NCI-H1417 (cell line): ENCODE data around the gene S100A1.
A peak's percentile ranks its signal among the peaks of the same experiment; 100 is the strongest.
"Not testable (repeated sequence)": the region's sequence is repeated elsewhere in the genome, so short reads cannot be mapped to it uniquely, and the experiment has no call there.

ENCODE experiments used
- DNase-seq, 3 experiments: peaks; one replicate each; lab custom pipeline; 2025; lab: John Stamatoyannopoulos, UW

The S100A1 gene

GRCh38 chr1:153658400-153659174 lies 30.4 kb downstream of the S100A1 start, which contains the start of gene SNAPIN:
Gene SNAPIN (plus strand): TSS chr1:153658703. CDS start chr1:153658744, 41 bp downstream.
- peak; percentile 93 to 97 (median 94) for DNase-seq

GRCh38 chr1:153659175-153659534 lies 30.9 kb downstream of the S100A1 start:
- no peak for DNase-seq

- no peak for DNase-seq
Measured at GRCh38 chr1:153659656-153660055, 31.4 kb downstream of the S100A1 start.

- peak in 1 of 3 experiments; percentile 49 for DNase-seq
Measured at GRCh38 chr1:153661111-153661708, 33.0 kb downstream of the S100A1 start.

- DNase-seq = peak in 1 of 3 experiments; percentile 16
Measured at GRCh38 chr1:153662269-153662668, 34.0 kb downstream of the S100A1 start.

- no peak for DNase-seq
Measured at GRCh38 chr1:153663211-153663610, 35.0 kb downstream of the S100A1 start.

GRCh38 chr1:153667439-153667838 lies 39.2 kb downstream of the S100A1 start:
- no peak for DNase-seq

- not testable (repeated sequence) for DNase-seq
Measured at GRCh38 chr1:153668672-153669071, 40.4 kb downstream of the S100A1 start.

- DNase-seq = no peak
Measured at GRCh38 chr1:153669606-153670005, 41.4 kb downstream of the S100A1 start.

- DNase-seq = peak in 2 of 3 experiments; percentile 26 to 53
Measured at GRCh38 chr1:153670257-153670858, 42.1 kb downstream of the S100A1 start.

- DNase-seq = peak; percentile 99 to 100 (median 100)
Measured at GRCh38 chr1:153670859-153671627, 42.8 kb downstream of the S100A1 start, which contains the start of gene ILF2. Gene ILF2 (minus strand): TSS chr1:153670993. CDS start chr1:153670922, 71 bp downstream.

- DNase-seq = peak in 2 of 3 experiments; percentile 69 to 84
Measured at GRCh38 chr1:153671628-153672353, 43.6 kb downstream of the S100A1 start.

- DNase-seq = no peak
Measured at GRCh38 chr1:153673511-153673910, 45.3 kb downstream of the S100A1 start.

- DNase-seq = peak; percentile 31 to 71 (median 65)
Measured at GRCh38 chr1:153677718-153678518, 49.7 kb downstream of the S100A1 start.

- DNase-seq = peak in 2 of 3 experiments; percentile 62 to 72
Measured at GRCh38 chr1:153678519-153679336, 50.5 kb downstream of the S100A1 start, which contains the start of gene NPR1. Gene NPR1 (plus strand): TSS chr1:153678688. CDS start chr1:153679109, 421 bp downstream.

GRCh38 chr1:153679337-153680119 lies 51.3 kb downstream of the S100A1 start:
- DNase-seq = peak in 2 of 3 experiments; percentile 65 to 67

- DNase-seq = no peak
Measured at GRCh38 chr1:153680120-153680403, 51.8 kb downstream of the S100A1 start.
